G401.6 (cell line): ENCODE data around the gene UBAP1L.

ENCODE experiments used
- FAIRE-seq: peaks from 2 replicates; lab custom pipeline; 2012; peaks lifted over from hg19 to GRCh38; lab: Jason Lieb, UNC

UBAP1L gene

DNA sequence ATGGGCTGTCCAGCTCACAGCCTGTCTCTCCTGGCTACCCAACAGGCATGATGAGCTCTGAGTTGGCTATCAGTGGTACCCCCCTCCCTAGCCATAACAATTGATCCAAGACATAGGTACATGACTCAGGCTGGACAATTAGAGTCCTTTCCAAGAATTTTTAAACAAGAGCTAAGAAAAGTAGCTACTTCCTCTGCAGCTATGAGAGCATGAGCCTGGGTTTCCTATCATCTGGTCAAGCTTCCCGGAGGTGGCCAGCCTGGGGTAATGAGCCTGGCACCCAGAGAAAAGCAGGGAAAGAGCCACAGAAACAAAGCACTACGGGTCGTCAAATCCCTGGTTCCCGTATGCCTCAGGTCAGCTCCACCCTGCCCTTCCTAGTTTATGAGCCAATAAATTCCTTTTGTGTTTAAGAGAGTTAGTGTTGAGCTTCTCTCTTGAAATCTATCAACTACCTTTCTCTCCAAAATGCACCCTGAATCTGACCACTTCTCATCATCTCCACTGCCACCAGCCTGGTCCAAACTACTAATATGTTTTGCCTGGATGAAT, 72.1 kb downstream of the UBAP1L start:
- no peak for FAIRE-seq
